LNCaP clone FGC (cell line): ENCODE data around the gene KDM3B.
A peak's percentile ranks its signal among the peaks of the same experiment; 100 is the strongest.
"Not testable (repeated sequence)": the region's sequence is repeated elsewhere in the genome, so short reads cannot be mapped to it uniquely, and the experiment has no call there.

ENCODE experiments used
- DNase-seq: peaks from one replicate; pipeline ENCODE4 v3.0.0-alpha.2; 2011; ENCODE audit warnings: low read depth
- H3K4me3 ChIP-seq: 2 replicates; pipeline ENCODE4 v1.5.1; 2011; ENCODE audit warnings: mild to moderate bottlenecking, low read depth, low read length, control low read depth
- TF ChIP-seq, protein P1 (sequence below): IDR thresholded peaks from 2 replicates; pipeline ENCODE4 v1.5.1; 2012; ENCODE audit warnings: mild to moderate bottlenecking; ENCODE audit not compliant: control insufficient read depth, insufficient read depth; ENCODE audit errors: extremely low read depth

Gene KDM3B, protein sequence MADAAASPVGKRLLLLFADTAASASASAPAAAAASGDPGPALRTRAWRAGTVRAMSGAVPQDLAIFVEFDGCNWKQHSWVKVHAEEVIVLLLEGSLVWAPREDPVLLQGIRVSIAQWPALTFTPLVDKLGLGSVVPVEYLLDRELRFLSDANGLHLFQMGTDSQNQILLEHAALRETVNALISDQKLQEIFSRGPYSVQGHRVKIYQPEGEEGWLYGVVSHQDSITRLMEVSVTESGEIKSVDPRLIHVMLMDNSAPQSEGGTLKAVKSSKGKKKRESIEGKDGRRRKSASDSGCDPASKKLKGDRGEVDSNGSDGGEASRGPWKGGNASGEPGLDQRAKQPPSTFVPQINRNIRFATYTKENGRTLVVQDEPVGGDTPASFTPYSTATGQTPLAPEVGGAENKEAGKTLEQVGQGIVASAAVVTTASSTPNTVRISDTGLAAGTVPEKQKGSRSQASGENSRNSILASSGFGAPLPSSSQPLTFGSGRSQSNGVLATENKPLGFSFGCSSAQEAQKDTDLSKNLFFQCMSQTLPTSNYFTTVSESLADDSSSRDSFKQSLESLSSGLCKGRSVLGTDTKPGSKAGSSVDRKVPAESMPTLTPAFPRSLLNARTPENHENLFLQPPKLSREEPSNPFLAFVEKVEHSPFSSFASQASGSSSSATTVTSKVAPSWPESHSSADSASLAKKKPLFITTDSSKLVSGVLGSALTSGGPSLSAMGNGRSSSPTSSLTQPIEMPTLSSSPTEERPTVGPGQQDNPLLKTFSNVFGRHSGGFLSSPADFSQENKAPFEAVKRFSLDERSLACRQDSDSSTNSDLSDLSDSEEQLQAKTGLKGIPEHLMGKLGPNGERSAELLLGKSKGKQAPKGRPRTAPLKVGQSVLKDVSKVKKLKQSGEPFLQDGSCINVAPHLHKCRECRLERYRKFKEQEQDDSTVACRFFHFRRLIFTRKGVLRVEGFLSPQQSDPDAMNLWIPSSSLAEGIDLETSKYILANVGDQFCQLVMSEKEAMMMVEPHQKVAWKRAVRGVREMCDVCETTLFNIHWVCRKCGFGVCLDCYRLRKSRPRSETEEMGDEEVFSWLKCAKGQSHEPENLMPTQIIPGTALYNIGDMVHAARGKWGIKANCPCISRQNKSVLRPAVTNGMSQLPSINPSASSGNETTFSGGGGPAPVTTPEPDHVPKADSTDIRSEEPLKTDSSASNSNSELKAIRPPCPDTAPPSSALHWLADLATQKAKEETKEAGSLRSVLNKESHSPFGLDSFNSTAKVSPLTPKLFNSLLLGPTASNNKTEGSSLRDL (N-terminal part only)

DNA sequence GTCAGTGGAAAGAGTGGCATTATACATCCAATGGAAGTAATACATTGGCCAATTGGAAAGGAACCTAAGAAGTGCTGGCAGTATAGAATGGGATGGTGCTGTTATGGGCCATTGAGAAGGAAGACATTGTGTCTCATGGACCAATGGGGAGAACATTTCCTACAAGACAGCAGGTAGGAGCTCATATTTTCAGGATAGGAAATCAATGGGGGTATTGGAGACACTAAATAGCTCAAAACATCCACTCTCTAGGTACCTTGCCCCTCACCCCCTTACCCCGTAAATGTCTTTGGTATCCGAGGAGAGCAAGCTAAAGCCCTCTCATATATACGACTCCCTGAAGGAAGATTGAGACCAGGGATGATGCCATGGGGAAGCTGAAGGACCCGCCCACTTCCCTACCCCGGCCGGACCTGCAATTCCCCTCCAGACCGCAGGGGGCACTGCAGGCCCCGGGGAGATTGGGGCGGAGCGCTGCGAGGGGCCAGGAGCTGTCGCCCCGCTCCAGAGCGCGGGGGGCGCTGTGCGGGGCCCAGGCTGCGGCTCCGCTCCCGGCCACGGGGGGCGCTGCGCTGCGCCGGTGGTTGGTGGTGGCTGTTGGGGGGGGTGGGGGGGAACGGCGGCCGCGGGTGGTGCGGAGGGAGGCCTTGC, at the start of gene KDM3B:
Gene KDM3B, plus strand, starts transcription at position 615 of the 651 bp plus-strand sequence. CDS start 111 bp downstream, outside the sequence.
- peak; percentile 40 for DNase-seq
- TF ChIP-seq, protein P1, sequence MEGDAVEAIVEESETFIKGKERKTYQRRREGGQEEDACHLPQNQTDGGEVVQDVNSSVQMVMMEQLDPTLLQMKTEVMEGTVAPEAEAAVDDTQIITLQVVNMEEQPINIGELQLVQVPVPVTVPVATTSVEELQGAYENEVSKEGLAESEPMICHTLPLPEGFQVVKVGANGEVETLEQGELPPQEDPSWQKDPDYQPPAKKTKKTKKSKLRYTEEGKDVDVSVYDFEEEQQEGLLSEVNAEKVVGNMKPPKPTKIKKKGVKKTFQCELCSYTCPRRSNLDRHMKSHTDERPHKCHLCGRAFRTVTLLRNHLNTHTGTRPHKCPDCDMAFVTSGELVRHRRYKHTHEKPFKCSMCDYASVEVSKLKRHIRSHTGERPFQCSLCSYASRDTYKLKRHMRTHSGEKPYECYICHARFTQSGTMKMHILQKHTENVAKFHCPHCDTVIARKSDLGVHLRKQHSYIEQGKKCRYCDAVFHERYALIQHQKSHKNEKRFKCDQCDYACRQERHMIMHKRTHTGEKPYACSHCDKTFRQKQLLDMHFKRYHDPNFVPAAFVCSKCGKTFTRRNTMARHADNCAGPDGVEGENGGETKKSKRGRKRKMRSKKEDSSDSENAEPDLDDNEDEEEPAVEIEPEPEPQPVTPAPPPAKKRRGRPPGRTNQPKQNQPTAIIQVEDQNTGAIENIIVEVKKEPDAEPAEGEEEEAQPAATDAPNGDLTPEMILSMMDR: peak; percentile 100
- peak within 1 kb of the TSS; percentile 92 for H3K4me3 ChIP-seq

GRCh38 chr5:138303372-138303771, 49.1 kb upstream of the KDM3B start:
- no peak overlapping the region for H3K4me3 ChIP-seq
- TF ChIP-seq, protein P1: no peak
- no peak for DNase-seq

DNA sequence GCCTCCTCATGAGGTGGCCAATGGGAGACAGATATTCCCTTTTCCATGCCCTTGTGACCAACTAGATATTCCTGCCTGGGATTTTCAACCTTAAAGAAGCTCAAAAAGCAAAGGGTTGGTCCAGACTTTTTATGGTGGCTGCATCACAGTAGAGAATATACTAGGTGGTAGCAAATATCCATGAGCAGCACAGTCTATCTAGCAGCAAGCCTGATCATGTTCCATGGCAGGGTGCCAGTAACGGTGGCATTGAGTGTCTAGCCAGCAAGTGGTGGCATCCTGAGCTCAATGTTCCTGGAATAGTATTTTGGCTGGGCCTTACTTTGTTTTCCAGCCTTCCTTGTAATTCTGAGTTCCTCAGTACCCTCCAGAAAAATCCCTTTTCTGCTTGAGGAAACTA, 46.7 kb upstream of the KDM3B start:
- DNase-seq: peak; percentile 10
- TF ChIP-seq, protein P1: no peak
- no peak overlapping the region for H3K4me3 ChIP-seq

- TF ChIP-seq, protein P1: no peak
- DNase-seq: no peak
- H3K4me3 ChIP-seq: no peak overlapping the region
Observed at GRCh38 chr5:138315751-138316278, 36.7 kb upstream of the KDM3B start.

DNA sequence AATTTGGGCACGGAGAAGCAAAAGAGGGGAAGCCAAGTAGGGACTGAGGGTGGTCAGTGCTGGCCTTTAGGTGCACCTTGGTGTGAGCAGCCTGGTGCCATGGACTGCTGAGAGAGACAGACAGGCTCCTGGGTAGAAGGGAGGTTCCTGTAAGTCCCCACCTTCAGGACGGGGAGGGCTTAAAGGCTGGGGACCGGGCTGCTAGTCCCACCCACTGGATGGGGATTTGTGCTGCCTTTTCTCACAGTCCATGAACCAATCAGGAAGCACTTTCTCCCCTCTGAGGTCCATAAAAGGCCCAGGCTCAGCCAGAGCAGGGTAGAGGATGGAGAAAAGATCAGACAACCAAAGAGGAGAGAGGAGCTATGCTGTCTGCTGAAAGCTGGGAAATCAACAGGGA, 36.1 kb upstream of the KDM3B start:
- TF ChIP-seq, protein P1: no peak
- H3K4me3 ChIP-seq: no peak overlapping the region
- DNase-seq: no peak

DNA sequence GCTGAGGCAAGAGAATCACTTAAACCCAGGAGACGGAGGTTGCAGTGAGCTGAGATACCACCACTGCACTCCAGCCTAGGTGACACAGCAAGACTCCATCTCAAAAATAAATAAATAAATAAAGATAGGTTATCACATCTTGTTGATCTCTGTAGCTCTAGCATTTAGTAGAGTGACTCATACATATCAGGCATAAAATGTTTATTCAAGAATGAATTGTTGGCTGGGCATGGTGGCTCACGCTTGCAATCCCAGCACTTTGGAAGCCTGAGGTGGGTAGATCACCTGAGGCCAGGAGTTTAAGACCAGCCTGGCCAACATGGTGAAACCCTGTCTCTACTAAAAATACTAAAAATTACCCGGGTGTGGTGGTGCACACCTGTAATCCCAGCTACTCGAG, 34.3 kb upstream of the KDM3B start:
- DNase-seq, H3K4me3 ChIP-seq: not testable (repeated sequence)
